ENCODE data around the gene COA8. TPM values are rescaled to one million over a fixed set of nuclear protein-coding genes. Genes with fewer than 3 reads are reported as not detected.
A peak's percentile ranks its signal among the peaks of the same experiment; 100 is the strongest.

COA8 gene
- total and polyA plus RNA-seq, 10 of the 15 experiments (the other 5 are each of a cell fraction or from before 2014, with no cell fraction given), result 6.1 to 69.5 (median 25.8) TPM

DNA sequence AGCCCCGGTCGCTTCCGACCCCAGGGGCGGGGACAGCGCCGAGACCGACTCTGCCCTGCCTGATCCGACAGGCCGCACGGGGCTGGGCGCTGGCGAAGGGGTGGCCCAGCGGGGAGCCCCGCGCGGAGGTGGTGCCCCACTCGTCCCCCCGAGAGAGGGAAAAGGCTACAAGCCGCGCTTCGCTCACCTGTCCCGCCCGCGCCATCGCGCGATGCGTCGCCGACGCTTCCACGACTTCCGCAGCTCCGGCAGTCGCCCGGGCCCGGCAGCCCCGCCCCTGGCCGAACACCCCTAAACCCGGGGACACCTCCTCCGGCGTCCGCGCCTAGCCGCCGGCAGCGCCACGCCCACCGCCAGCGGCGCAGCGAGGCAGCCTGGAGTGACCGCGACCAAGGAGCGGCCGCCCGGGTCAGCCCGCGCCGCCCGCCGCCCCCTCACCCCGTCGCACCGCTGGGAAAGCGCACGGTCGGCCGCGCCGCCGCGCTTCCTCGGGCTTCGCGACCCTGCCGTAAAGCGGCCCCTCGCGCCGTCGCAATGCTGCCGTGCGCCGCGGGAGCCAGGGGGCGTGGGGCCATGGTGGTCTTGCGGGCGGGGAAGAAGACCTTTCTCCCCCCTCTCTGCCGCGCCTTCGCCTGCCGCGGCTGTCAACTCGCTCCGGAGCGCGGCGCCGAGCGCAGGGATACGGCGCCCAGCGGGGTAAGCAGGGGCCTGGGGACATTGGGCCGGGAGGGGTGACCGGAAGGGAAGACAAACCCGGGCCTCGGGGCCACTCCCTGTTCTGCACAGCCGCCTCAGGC is at the start of gene COA8, which contains the start of gene BAG5 (continued):
- no peak for TF ChIP-seq HSF1 (IDR thresholded peaks at IDR 0.05; ENCODE audit: low read depth, low read length)
- TF ChIP-seq EGR1 (IDR thresholded peaks at IDR 0.05; ENCODE audit: borderline replicate concordance in 1 of 2, low read depth in 2 of 2, low read length in 2 of 2), result peak; percentile 23 to 91
- TF ChIP-seq SIN3A (IDR thresholded peaks at IDR 0.05; ENCODE audit: low read depth, low read length), result peak; percentile 14
- TF ChIP-seq KLF5 (IDR thresholded peaks at IDR 0.05; ENCODE audit: partially characterized antibody), result peak; percentile 40
- no peak for TF ChIP-seq MYB (IDR thresholded peaks at IDR 0.05; ENCODE audit: borderline replicate concordance, low read depth, low read length)
- 0 out of 4 replicates have a peak, but pooled peaks of 1 of the 2 experiments have one; percentile 36 for TF ChIP-seq SRF (IDR thresholded peaks at IDR 0.05; ENCODE audit: low read depth in 2 of 2, low read length in 2 of 2)
- peak; percentile 72 for TF ChIP-seq CREB1 (IDR thresholded peaks at IDR 0.05; ENCODE audit: low read depth)
- peak; percentile 30; the same call in 1 of the 2 replicates for TF ChIP-seq SPI1 (IDR thresholded peaks at IDR 0.05; ENCODE audit: borderline replicate concordance, insufficient read depth, low read depth, low read length)
- peak; percentile 63; the same call in 1 of the 2 replicates for TF ChIP-seq TAF1 (IDR thresholded peaks at IDR 0.05; ENCODE audit: borderline replicate concordance, low read depth, low read length)
- peak; percentile 86; the same call in 1 of the 2 replicates for TF ChIP-seq BACH1 (IDR thresholded peaks at IDR 0.05; ENCODE audit: borderline replicate concordance)
- peak; percentile 81 for TF ChIP-seq YY1 (IDR thresholded peaks at IDR 0.05; ENCODE audit: low read depth, low read length)
- TF ChIP-seq LARP7 (IDR thresholded peaks at IDR 0.05), result peak; percentile 99
- peak; percentile 92 for TF ChIP-seq ASH2L (IDR thresholded peaks at IDR 0.05; ENCODE audit: borderline replicate concordance, low read depth)
- TF ChIP-seq, protein P1, sequence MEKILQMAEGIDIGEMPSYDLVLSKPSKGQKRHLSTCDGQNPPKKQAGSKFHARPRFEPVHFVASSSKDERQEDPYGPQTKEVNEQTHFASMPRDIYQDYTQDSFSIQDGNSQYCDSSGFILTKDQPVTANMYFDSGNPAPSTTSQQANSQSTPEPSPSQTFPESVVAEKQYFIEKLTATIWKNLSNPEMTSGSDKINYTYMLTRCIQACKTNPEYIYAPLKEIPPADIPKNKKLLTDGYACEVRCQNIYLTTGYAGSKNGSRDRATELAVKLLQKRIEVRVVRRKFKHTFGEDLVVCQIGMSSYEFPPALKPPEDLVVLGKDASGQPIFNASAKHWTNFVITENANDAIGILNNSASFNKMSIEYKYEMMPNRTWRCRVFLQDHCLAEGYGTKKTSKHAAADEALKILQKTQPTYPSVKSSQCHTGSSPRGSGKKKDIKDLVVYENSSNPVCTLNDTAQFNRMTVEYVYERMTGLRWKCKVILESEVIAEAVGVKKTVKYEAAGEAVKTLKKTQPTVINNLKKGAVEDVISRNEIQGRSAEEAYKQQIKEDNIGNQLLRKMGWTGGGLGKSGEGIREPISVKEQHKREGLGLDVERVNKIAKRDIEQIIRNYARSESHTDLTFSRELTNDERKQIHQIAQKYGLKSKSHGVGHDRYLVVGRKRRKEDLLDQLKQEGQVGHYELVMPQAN (conservative IDR thresholded peaks at IDR 0.05), result peak; percentile 84
- peak; percentile 84 for TF ChIP-seq RBBP5 (conservative IDR thresholded peaks at IDR 0.05)
- TF ChIP-seq CREM (IDR thresholded peaks at IDR 0.05; ENCODE audit: low read depth), result peak; percentile 72
- TF ChIP-seq MTA2 (IDR thresholded peaks at IDR 0.05; ENCODE audit: low read depth), result no peak
- peak; percentile 99 for TF ChIP-seq IKZF1 (conservative IDR thresholded peaks at IDR 0.05)
- peak; percentile 99 for TF ChIP-seq E4F1 (IDR thresholded peaks at IDR 0.05; ENCODE audit: borderline replicate concordance, partially characterized antibody)
